Stimulated activated CD4-positive, alpha-beta T cell treated with anti-CD3 and anti-CD28 coated beads, Interleukin-1b, Interleukin-23, amount 100 ng/mL, for 1 hour (primary cell): ENCODE measurements around the gene BAIAP2L1.
"Not testable (repeated sequence)": the region's sequence is repeated elsewhere in the genome, so short reads cannot be mapped to it uniquely, and the experiment has no call there.

Source experiments
- DNase-seq, 2 donors: peaks; one replicate each; pipeline ENCODE4 v3.0.0-alpha.2; 2020; ENCODE audit warnings: low read depth in 2 of 2

The BAIAP2L1 gene

GRCh38 chr7:98322331-98323270, 78.3 kb downstream of the BAIAP2L1 start:
- DNase-seq: no peak

GRCh38 chr7:98321301-98321700, 79.6 kb downstream of the BAIAP2L1 start:
- no peak for DNase-seq

GRCh38 chr7:98319176-98319575, 81.7 kb downstream of the BAIAP2L1 start:
- DNase-seq: no peak

GRCh38 chr7:98317366-98318040, 83.4 kb downstream of the BAIAP2L1 start:
- DNase-seq: no peak

- not testable (repeated sequence) for DNase-seq
Observed at GRCh38 chr7:98315994-98316527, 84.8 kb downstream of the BAIAP2L1 start.

- DNase-seq: no peak
Observed at GRCh38 chr7:98315318-98315993, 85.4 kb downstream of the BAIAP2L1 start.

- no peak for DNase-seq
Observed at GRCh38 chr7:98314469-98314868, 86.4 kb downstream of the BAIAP2L1 start.

- no peak for DNase-seq
Observed at GRCh38 chr7:98312201-98312600, 88.7 kb downstream of the BAIAP2L1 start.

- no peak for DNase-seq
Observed at GRCh38 chr7:98309566-98309965, 91.3 kb downstream of the BAIAP2L1 start.

- no peak for DNase-seq
Observed at GRCh38 chr7:98307971-98308466, 92.9 kb downstream of the BAIAP2L1 start.

GRCh38 chr7:98305951-98306535, 94.8 kb downstream of the BAIAP2L1 start:
- DNase-seq: no peak

GRCh38 chr7:98303906-98304305, 97.0 kb downstream of the BAIAP2L1 start:
- no peak for DNase-seq

GRCh38 chr7:98303176-98303865, 97.6 kb downstream of the BAIAP2L1 start:
- no peak for DNase-seq

GRCh38 chr7:98301693-98302470, 99.0 kb downstream of the BAIAP2L1 start:
- no peak for DNase-seq

- DNase-seq: no peak
Observed at GRCh38 chr7:98300595-98301372, 100.1 kb downstream of the BAIAP2L1 start.

GRCh38 chr7:98297626-98298286, 103.1 kb downstream of the BAIAP2L1 start:
- no peak for DNase-seq

GRCh38 chr7:98296833-98297232, 104.1 kb downstream of the BAIAP2L1 start:
- DNase-seq: no peak

- no peak for DNase-seq
Observed at GRCh38 chr7:98295467-98296192, 105.3 kb downstream of the BAIAP2L1 start.
